ENCODE results near the gene SEC11A. TPM values are rescaled to one million over a fixed set of nuclear protein-coding genes. Genes with fewer than 3 reads are reported as not detected.
"Not testable (repeated sequence)": the region's sequence is repeated elsewhere in the genome, so short reads cannot be mapped to it uniquely, and the experiment has no call there.

Gene SEC11A
- total RNA-seq, 1 donor from 2014 or later, result 357 TPM

GRCh38 chr15:84689858-84690257, 26.1 kb downstream of the SEC11A start:
- Histone ChIP-seq H3K27me3 (ENCODE audit: control insufficient read depth in 3 of 3, insufficient read depth in 3 of 3, low read length in 3 of 3) (no peaks in the 10 kb centered on the region), H3K36me3 (ENCODE audit: control insufficient read depth in 3 of 3, insufficient read depth in 3 of 3, low read length in 3 of 3) (peaks cover 7 to 10% (median 8%) of the 10 kb centered on the region in 3 donors), H3K9ac (ENCODE audit: low read depth in 1 of 3, low read length in 3 of 3) (no peak overlapping the region), H3K27ac (ENCODE audit: low read depth, low read length) (no peak overlapping the region), H3K4me1 (ENCODE audit: control insufficient read depth in 3 of 3, insufficient read depth in 3 of 3, low read length in 3 of 3) (peaks cover 0 to 4% (median 0%) of the 10 kb centered on the region in 3 donors), H3K9me3 (ENCODE audit: control insufficient read depth in 3 of 3, low read length in 3 of 3) (no peaks in the 10 kb centered on the region), H3K4me3 (ENCODE audit: low read length in 3 of 3) (no peak overlapping the region)

GRCh38 chr15:84686446-84686845, 29.5 kb downstream of the SEC11A start:
- not testable (repeated sequence) for H3K4me1 ChIP-seq (ENCODE audit: control insufficient read depth in 3 of 3, insufficient read depth in 3 of 3, low read length in 3 of 3); H3K4me3 ChIP-seq (ENCODE audit: low read length in 3 of 3); H3K27ac ChIP-seq (ENCODE audit: low read depth, low read length); H3K9me3 ChIP-seq (ENCODE audit: control insufficient read depth in 3 of 3, low read length in 3 of 3); H3K9ac ChIP-seq (ENCODE audit: low read depth in 1 of 3, low read length in 3 of 3); H3K27me3 ChIP-seq (ENCODE audit: control insufficient read depth in 3 of 3, insufficient read depth in 3 of 3, low read length in 3 of 3)
- peaks cover 10 to 15% (median 13%) of the 10 kb centered on the region in 3 donors for H3K36me3 ChIP-seq (ENCODE audit: control insufficient read depth in 3 of 3, insufficient read depth in 3 of 3, low read length in 3 of 3)

GRCh38 chr15:84685304-84685703, 30.6 kb downstream of the SEC11A start:
- Histone ChIP-seq H3K27ac (ENCODE audit: low read depth, low read length) (peak overlapping the region; percentile 0), H3K9me3 (ENCODE audit: control insufficient read depth in 3 of 3, low read length in 3 of 3) (no peaks in the 10 kb centered on the region), H3K36me3 (ENCODE audit: control insufficient read depth in 3 of 3, insufficient read depth in 3 of 3, low read length in 3 of 3) (peaks cover 6 to 15% (median 12%) of the 10 kb centered on the region in 3 donors), H3K4me3 (ENCODE audit: low read length in 3 of 3) (no peak overlapping the region), H3K4me1 (ENCODE audit: control insufficient read depth in 3 of 3, insufficient read depth in 3 of 3, low read length in 3 of 3) (no peaks in the 10 kb centered on the region), H3K27me3 (ENCODE audit: control insufficient read depth in 3 of 3, insufficient read depth in 3 of 3, low read length in 3 of 3) (no peaks in the 10 kb centered on the region), H3K9ac (ENCODE audit: low read depth in 1 of 3, low read length in 3 of 3) (no peak overlapping the region)

GRCh38 chr15:84684092-84684491, 31.8 kb downstream of the SEC11A start:
- Histone ChIP-seq H3K27me3 (ENCODE audit: control insufficient read depth in 3 of 3, insufficient read depth in 3 of 3, low read length in 3 of 3) (no peaks in the 10 kb centered on the region), H3K9ac (ENCODE audit: low read depth in 1 of 3, low read length in 3 of 3) (no peak overlapping the region), H3K4me1 (ENCODE audit: control insufficient read depth in 3 of 3, insufficient read depth in 3 of 3, low read length in 3 of 3) (no peaks in the 10 kb centered on the region), H3K36me3 (ENCODE audit: control insufficient read depth in 3 of 3, insufficient read depth in 3 of 3, low read length in 3 of 3) (peaks cover 10 to 22% (median 14%) of the 10 kb centered on the region in 3 donors), H3K4me3 (ENCODE audit: low read length in 3 of 3) (no peak overlapping the region), H3K9me3 (ENCODE audit: control insufficient read depth in 3 of 3, low read length in 3 of 3) (no peaks in the 10 kb centered on the region), H3K27ac (ENCODE audit: low read depth, low read length) (no peak overlapping the region)

- Histone ChIP-seq H3K9me3 (ENCODE audit: control insufficient read depth in 3 of 3, low read length in 3 of 3) (no peaks in the 10 kb centered on the region), H3K9ac (ENCODE audit: low read depth in 1 of 3, low read length in 3 of 3) (no peak overlapping the region), H3K27me3 (ENCODE audit: control insufficient read depth in 3 of 3, insufficient read depth in 3 of 3, low read length in 3 of 3) (no peaks in the 10 kb centered on the region), H3K27ac (ENCODE audit: low read depth, low read length) (no peak overlapping the region), H3K4me1 (ENCODE audit: control insufficient read depth in 3 of 3, insufficient read depth in 3 of 3, low read length in 3 of 3) (no peaks in the 10 kb centered on the region), H3K4me3 (ENCODE audit: low read length in 3 of 3) (no peak overlapping the region), H3K36me3 (ENCODE audit: control insufficient read depth in 3 of 3, insufficient read depth in 3 of 3, low read length in 3 of 3) (peaks cover 8 to 21% (median 16%) of the 10 kb centered on the region in 3 donors)
These were observed 34.1 kb downstream of the SEC11A start for GRCh38 chr15:84681831-84682230.

GRCh38 chr15:84671211-84671610, 44.7 kb downstream of the SEC11A start:
- no peaks in the 10 kb centered on the region for H3K27me3 ChIP-seq (ENCODE audit: control insufficient read depth in 3 of 3, insufficient read depth in 3 of 3, low read length in 3 of 3)
- H3K4me3 ChIP-seq (ENCODE audit: low read length in 3 of 3), result no peak overlapping the region
- no peak overlapping the region for H3K9ac ChIP-seq (ENCODE audit: low read depth in 1 of 3, low read length in 3 of 3)
- H3K27ac ChIP-seq (ENCODE audit: low read depth, low read length), result no peak overlapping the region
- no peaks in the 10 kb centered on the region for H3K4me1 ChIP-seq (ENCODE audit: control insufficient read depth in 3 of 3, insufficient read depth in 3 of 3, low read length in 3 of 3)
- H3K9me3 ChIP-seq (ENCODE audit: control insufficient read depth in 3 of 3, low read length in 3 of 3), result no peaks in the 10 kb centered on the region
- peaks cover 10 to 32% (median 23%) of the 10 kb centered on the region in 3 donors for H3K36me3 ChIP-seq (ENCODE audit: control insufficient read depth in 3 of 3, insufficient read depth in 3 of 3, low read length in 3 of 3)

- Histone ChIP-seq H3K27ac (ENCODE audit: low read depth, low read length) (no peak overlapping the region), H3K27me3 (ENCODE audit: control insufficient read depth in 3 of 3, insufficient read depth in 3 of 3, low read length in 3 of 3) (no peaks in the 10 kb centered on the region), H3K9me3 (ENCODE audit: control insufficient read depth in 3 of 3, low read length in 3 of 3) (no peaks in the 10 kb centered on the region), H3K4me1 (ENCODE audit: control insufficient read depth in 3 of 3, insufficient read depth in 3 of 3, low read length in 3 of 3) (no peaks in the 10 kb centered on the region), H3K4me3 (ENCODE audit: low read length in 3 of 3) (no peak overlapping the region), H3K9ac (ENCODE audit: low read depth in 1 of 3, low read length in 3 of 3) (no peak overlapping the region), H3K36me3 (ENCODE audit: control insufficient read depth in 3 of 3, insufficient read depth in 3 of 3, low read length in 3 of 3) (peaks cover 11 to 43% (median 25%) of the 10 kb centered on the region in 3 donors)
These were observed 46.2 kb downstream of the SEC11A start for GRCh38 chr15:84669726-84670125.

GRCh38 chr15:84668221-84668982, 47.5 kb downstream of the SEC11A start:
- Histone ChIP-seq H3K4me3 (ENCODE audit: low read length in 3 of 3) (no peak overlapping the region), H3K9ac (ENCODE audit: low read depth in 1 of 3, low read length in 3 of 3) (no peak overlapping the region), H3K36me3 (ENCODE audit: control insufficient read depth in 3 of 3, insufficient read depth in 3 of 3, low read length in 3 of 3) (peaks cover 8 to 44% (median 24%) of the 10 kb centered on the region in 3 donors), H3K9me3 (ENCODE audit: control insufficient read depth in 3 of 3, low read length in 3 of 3) (no peaks in the 10 kb centered on the region), H3K27ac (ENCODE audit: low read depth, low read length) (no peak overlapping the region), H3K27me3 (ENCODE audit: control insufficient read depth in 3 of 3, insufficient read depth in 3 of 3, low read length in 3 of 3) (no peaks in the 10 kb centered on the region), H3K4me1 (ENCODE audit: control insufficient read depth in 3 of 3, insufficient read depth in 3 of 3, low read length in 3 of 3) (no peaks in the 10 kb centered on the region)

- Histone ChIP-seq H3K4me1 (ENCODE audit: control insufficient read depth in 3 of 3, insufficient read depth in 3 of 3, low read length in 3 of 3) (no peaks in the 10 kb centered on the region), H3K36me3 (ENCODE audit: control insufficient read depth in 3 of 3, insufficient read depth in 3 of 3, low read length in 3 of 3) (peaks cover 8 to 39% (median 24%) of the 10 kb centered on the region in 3 donors), H3K27ac (ENCODE audit: low read depth, low read length) (no peak overlapping the region), H3K9ac (ENCODE audit: low read depth in 1 of 3, low read length in 3 of 3) (no peak overlapping the region), H3K4me3 (ENCODE audit: low read length in 3 of 3) (no peak overlapping the region), H3K27me3 (ENCODE audit: control insufficient read depth in 3 of 3, insufficient read depth in 3 of 3, low read length in 3 of 3) (no peaks in the 10 kb centered on the region), H3K9me3 (ENCODE audit: control insufficient read depth in 3 of 3, low read length in 3 of 3) (no peaks in the 10 kb centered on the region)
These were observed 49.6 kb downstream of the SEC11A start for GRCh38 chr15:84666373-84666772.

GRCh38 chr15:84661001-84661400, 54.9 kb downstream of the SEC11A start:
- Histone ChIP-seq H3K27ac (ENCODE audit: low read depth, low read length) (no peak overlapping the region), H3K4me1 (ENCODE audit: control insufficient read depth in 3 of 3, insufficient read depth in 3 of 3, low read length in 3 of 3) (peaks cover 7 to 18% (median 15%) of the 10 kb centered on the region in 3 donors), H3K36me3 (ENCODE audit: control insufficient read depth in 3 of 3, insufficient read depth in 3 of 3, low read length in 3 of 3) (peaks cover 4 to 11% (median 8%) of the 10 kb centered on the region in 3 donors), H3K9ac (ENCODE audit: low read depth in 1 of 3, low read length in 3 of 3) (no peak overlapping the region), H3K9me3 (ENCODE audit: control insufficient read depth in 3 of 3, low read length in 3 of 3) (no peaks in the 10 kb centered on the region), H3K27me3 (ENCODE audit: control insufficient read depth in 3 of 3, insufficient read depth in 3 of 3, low read length in 3 of 3) (no peaks in the 10 kb centered on the region), H3K4me3 (ENCODE audit: low read length in 3 of 3) (no peak overlapping the region)

All from skeletal muscle tissue (tissue), 4 donors.